HepG2 (cell line): ENCODE measurements around the gene TBCD. TPM values are rescaled to one million over a fixed set of nuclear protein-coding genes. Genes with fewer than 3 reads are reported as not detected.

ENCODE experiments used
- ATAC-seq: fragments of 200-7000 bp; cut with Tn5 transposase; 3 replicates; pipeline ENCODE4 v1.9.1; 2020; ENCODE audit warnings: mild to moderate bottlenecking, moderate library complexity
- BruUV-seq: library from RNA; stranded (reverse); fragments of 400-500 nt; replicated peaks from 2 replicates; lab custom pipeline; 2021; lab: Mats Ljungman, UMichigan
- CTCF ChIA-PET: fragments of 300-600 bp; formaldehyde crosslinking; extraction: SDS; loops from one replicate; lab custom pipeline; 2021; ENCODE audit warnings: low total read pairs, inconsistent platforms, low intra/inter-chr PET ratio; lab: Yijun Ruan, JAX
- POLR2A ChIA-PET: fragments of 350-600 bp; sonication (Branson Sonifier 250); formaldehyde crosslinking; loops from one replicate; lab custom pipeline; 2020; ENCODE audit warnings: antibody characterized with exemption, inconsistent platforms; lab: Yijun Ruan, JAX
- DNase-seq: peaks from one replicate; pipeline ENCODE4 v3.0.0-alpha.2; 2015; ENCODE audit warnings: low spot score
- FAIRE-seq: peaks from 3 replicates; lab custom pipeline; 2011; peaks lifted over from hg19 to GRCh38; lab: Jason Lieb, UNC
- H2AFZ ChIP-seq: one replicate; pipeline ENCODE4 v1.6.1; 2011; ENCODE audit warnings: low read length, inconsistent platforms
- H3K27ac ChIP-seq: fragments of 300-600 bp; 3 replicates; pipeline ENCODE4 v1.8.0; 2011; ENCODE audit warnings: mixed run types, mild to moderate bottlenecking, mixed read lengths, low read length, inconsistent platforms; ENCODE audit not compliant: insufficient read depth; ENCODE audit errors: extremely low read length
- H3K27me3 ChIP-seq, 2 experiments: fragments of 200-600 bp in 1 of 2; 2 replicates in 1 of 2; 3 replicates in 1 of 2; pipeline versions ENCODE4 v1.6.0 to v1.8.0; 2011; ENCODE audit warnings: low read length in 2 of 2, mild to moderate bottlenecking in 2 of 2, moderate library complexity in 2 of 2, inconsistent platforms in 1 of 2; ENCODE audit not compliant: insufficient read depth in 2 of 2, control insufficient read depth in 1 of 2
- H3K36me3 ChIP-seq, 2 experiments: fragments of 200-600 bp in 1 of 2; replicated peaks in 1 of 2; 2 replicates in 1 of 2; 3 replicates in 1 of 2; pipeline versions ENCODE4 v1.5.1 to v1.8.0; 2011; ENCODE audit warnings: low read length in 2 of 2, inconsistent platforms in 1 of 2; ENCODE audit not compliant: insufficient read depth in 2 of 2, control insufficient read depth in 1 of 2
- H3K4me1 ChIP-seq: 2 replicates; pipeline ENCODE4 v1.5.1; 2012; ENCODE audit warnings: low read length, inconsistent platforms; ENCODE audit not compliant: insufficient read depth
- H3K4me2 ChIP-seq: 2 replicates; pipeline ENCODE4 v1.6.0; 2011; ENCODE audit warnings: low read depth, low read length, inconsistent platforms
- H3K4me3 ChIP-seq, 3 experiments: fragments of 200-600 bp in 1 of 3; sonication (generic), shearing (Covaris generic) in 1 of 3; replicated peaks in 1 of 3; 2 replicates each; pipeline ENCODE4 v1.5.1; 2011 to 2016; ENCODE audit warnings: low read length in 3 of 3, inconsistent platforms in 2 of 3, low read depth in 2 of 3, mild to moderate bottlenecking in 2 of 3, control low read depth in 1 of 3, mixed read lengths in 1 of 3; ENCODE audit not compliant: insufficient read depth in 1 of 3
- H3K79me2 ChIP-seq: one replicate; pipeline ENCODE4 v1.6.1; 2011; ENCODE audit warnings: low read length, inconsistent platforms; ENCODE audit not compliant: insufficient read depth
- H3K9ac ChIP-seq: 2 replicates; pipeline ENCODE4 v1.6.0; 2011; ENCODE audit warnings: mild to moderate bottlenecking, low read depth, low read length, inconsistent platforms; ENCODE audit not compliant: insufficient read depth
- H3K9me3 ChIP-seq: 2 replicates; pipeline ENCODE4 v1.5.1; 2012; ENCODE audit warnings: mild to moderate bottlenecking, low read length
- H4K20me1 ChIP-seq: 2 replicates; pipeline ENCODE4 v1.6.0; 2011; ENCODE audit warnings: inconsistent platforms, mild to moderate bottlenecking, low read length, moderate library complexity; ENCODE audit not compliant: insufficient read depth
- ARNT2 ChIP-seq: sonication (generic); formaldehyde crosslinking; IDR thresholded peaks from 2 replicates; pipeline ENCODE4 v1.8.0; 2022; ENCODE audit warnings: mild to moderate bottlenecking, low read depth, missing genetic modification reagents, moderate library complexity
- GATA4 ChIP-seq: sonication (generic); IDR thresholded peaks from 2 replicates; pipeline ENCODE4 v1.6.1; 2016; ENCODE audit warnings: antibody characterized with exemption, low read depth, borderline replicate concordance
- HNRNPLL ChIP-seq: fragments of 200-400 bp; formaldehyde crosslinking; IDR thresholded peaks from 2 replicates; pipeline ENCODE4 v1.6.1; 2017; ENCODE audit warnings: mild to moderate bottlenecking, low read depth, low read length; ENCODE audit not compliant: poor library complexity, severe bottlenecking
- KLF9 ChIP-seq: IDR thresholded peaks from 2 replicates; pipeline ENCODE4 v1.6.1; 2016; ENCODE audit warnings: low read depth
- MLXIP ChIP-seq: sonication (generic); formaldehyde crosslinking; IDR thresholded peaks from 2 replicates; pipeline ENCODE4 v1.9.0; 2021; ENCODE audit warnings: missing genetic modification reagents, borderline replicate concordance
- SAP130 ChIP-seq: IDR thresholded peaks from 2 replicates; pipeline ENCODE4 v1.6.1; 2016; ENCODE audit warnings: low read depth
- SIX1 ChIP-seq: sonication (generic); formaldehyde crosslinking; IDR thresholded peaks from 2 replicates; pipeline ENCODE4 v1.4.0; 2020; ENCODE audit warnings: missing genetic modification reagents, borderline replicate concordance
- SKI ChIP-seq: fragments of 450-650 bp; IDR thresholded peaks from one replicate; pipeline ENCODE4 v1.6.1; 2018; ENCODE audit warnings: mild to moderate bottlenecking; ENCODE audit not compliant: partially characterized antibody
- ZNF558 ChIP-seq: sonication (generic); formaldehyde crosslinking; IDR thresholded peaks from 2 replicates; pipeline ENCODE4 v1.9.0; 2022; ENCODE audit warnings: mild to moderate bottlenecking, missing genetic modification reagents, borderline replicate concordance
- WGBS: methylation state at CpG from one replicate; pipeline ENCODE4 v1.1.6; 2017; ENCODE audit warnings: low lambda C conversion rate; 5-methylcytosine and 5-hydroxymethylcytosine counted together
- in situ Hi-C: cut with HindIII; loops from 2 replicates; pipeline ENCODE4 v1.10.0; 2017; ENCODE audit warnings: low pct_unique_long_range_greater_than_20kb; ENCODE audit not compliant: extremely low pct_ligation_motif_present
- intact Hi-C: fragments of 100-400 bp; cut with micrococcal nuclease; formaldehyde crosslinking; loops from one replicate; pipeline ENCODE4 v1.10.0; 2022; ENCODE audit not compliant: unreplicated experiment
- polyA plus RNA-seq, 8 experiments: library from polyadenylated mRNA; depleted of rRNA in 3 of 8; stranded (reverse) in 7 of 8; unstranded in 1 of 8; fragments of >200 nt; fragmentation: Illumina TruSeq in 4 of 8; extraction: Trizol in 4 of 8; gene quantifications; 2 replicates each; pipeline versions ENCODE4 v1.2.1 to v1.2.3, GENCODE V29; 2011 to 2016; ENCODE audit warnings: low read depth in 4 of 8, missing spikeins in 1 of 8, mixed read lengths in 1 of 8; ENCODE audit not compliant: insufficient read depth in 1 of 8
- total RNA-seq, 5 experiments: library from RNA; depleted of rRNA; stranded (reverse); fragments of >200 nt; fragmentation: Illumina TruSeq; extraction: Trizol; gene quantifications; 2 replicates each; pipeline ENCODE4 v1.2.3, GENCODE V29; 2016; ENCODE audit warnings: low read depth in 1 of 5
- TF ChIP-seq, protein P1 (sequence below): sonication (generic); formaldehyde crosslinking; IDR thresholded peaks from 2 replicates; pipeline ENCODE4 v1.8.1; 2023; ENCODE audit warnings: mild to moderate bottlenecking, missing genetic modification reagents, borderline replicate concordance
- TF ChIP-seq, protein P2 (sequence below): sonication (generic); formaldehyde crosslinking; IDR thresholded peaks from 2 replicates; pipeline ENCODE4 v1.4.0; 2020; ENCODE audit warnings: missing genetic modification reagents

Gene TBCD
- total and polyA plus RNA-seq, 2 of the 13 experiments (the other 11 are each of a cell fraction or from before 2014, with no cell fraction given): 33.9 to 54.8 TPM

DNA sequence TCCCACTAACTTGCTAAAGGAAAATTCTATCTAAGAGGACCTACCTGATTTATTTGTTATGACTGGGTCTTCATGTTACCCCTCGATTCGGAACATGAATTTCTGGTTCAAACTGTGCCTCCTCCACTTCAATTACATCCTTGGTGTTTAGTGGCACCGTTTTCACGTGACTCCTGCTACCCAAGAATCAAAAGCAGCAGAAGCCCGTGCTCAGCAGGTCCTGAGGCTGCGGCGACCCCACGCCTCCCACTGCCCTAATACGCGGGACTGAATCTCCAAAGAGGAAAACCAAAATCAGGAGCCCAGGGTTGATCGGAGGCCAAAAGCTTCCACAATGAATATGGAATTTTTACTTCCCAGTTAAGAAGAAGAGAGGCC lies 233.6 kb downstream of the TBCD start:
- CTCF ChIA-PET: no interaction called here
- FAIRE-seq: no peak
- no peak overlapping the region for H3K4me3 ChIP-seq
- TF ChIP-seq, protein P1, sequence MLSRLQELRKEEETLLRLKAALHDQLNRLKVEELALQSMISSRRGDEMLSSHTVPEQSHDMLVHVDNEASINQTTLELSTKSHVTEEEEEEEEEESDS (CRISPR knock-in tag): no peak
- TF ChIP-seq SIX1 (CRISPR knock-in tag): no peak
- TF ChIP-seq ARNT2: no peak
- no peak for TF ChIP-seq GATA4
- TF ChIP-seq ZNF558: no peak
- no peak for TF ChIP-seq SKI
- TF ChIP-seq, all 625 proteins: peak for 0
- no TSS peak for BruUV-seq
- Histone ChIP-seq H3K4me1 (peaks cover under 1% of the 10 kb centered on the region; the same call in 1 of the 2 replicates), H2AFZ (no peak overlapping the region), H3K9ac (no peak overlapping the region), H3K4me2 (no peak overlapping the region), H3K27ac (no peak overlapping the region), H3K27me3 (no peaks in the 10 kb centered on the region), H4K20me1 (no peaks in the 10 kb centered on the region), H3K9me3 (no peaks in the 10 kb centered on the region), H3K79me2 (no peaks in the 10 kb centered on the region), H3K36me3 (peaks cover 0 to 2% of the 10 kb centered on the region in 2 experiments; a peak in 3 of 5 replicates)
- no peak for DNase-seq
- in situ Hi-C loops (no loop called here), intact Hi-C loops (no loop called here)
- POLR2A ChIA-PET: no interaction called here
- 95% methylated on average over 11 of the region's 11 CpGs for WGBS
- no peak for ATAC-seq

DNA sequence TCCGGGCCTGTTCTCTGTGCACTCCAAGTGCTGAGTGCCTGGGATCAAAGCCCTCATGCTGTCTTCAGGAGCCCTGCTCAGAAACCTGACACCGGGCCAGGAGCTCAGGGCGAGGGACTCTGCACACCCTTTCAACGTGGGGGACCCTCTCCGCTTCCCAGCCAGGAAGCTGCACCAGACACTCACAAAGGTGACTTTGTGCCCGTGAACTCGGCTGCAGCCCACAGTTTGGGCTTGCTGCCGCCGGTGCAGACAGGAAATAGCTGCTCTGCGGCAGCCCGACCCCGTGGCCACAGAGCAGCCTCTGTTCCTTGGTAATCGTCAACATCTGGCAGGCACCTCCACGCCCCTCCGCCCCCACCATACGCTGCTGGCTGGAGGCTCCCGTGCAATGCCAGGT lies 234.1 kb downstream of the TBCD start:
- in situ Hi-C loops (no loop called here), intact Hi-C loops (no loop called here)
- Histone ChIP-seq H3K79me2 (no peaks in the 10 kb centered on the region), H3K36me3 (peaks cover 0 to 2% of the 10 kb centered on the region in 2 experiments; a peak in 3 of 5 replicates), H3K4me2 (no peak overlapping the region), H3K4me3 (no peak overlapping the region), H3K4me1 (no peaks in the 10 kb centered on the region), H3K9ac (no peak overlapping the region), H2AFZ (no peak overlapping the region), H3K27me3 (no peaks in the 10 kb centered on the region), H4K20me1 (no peaks in the 10 kb centered on the region), H3K27ac (no peak overlapping the region), H3K9me3 (no peaks in the 10 kb centered on the region)
- ATAC-seq (peak; percentile 41; the same call in 2 of the 3 replicates), DNase-seq (no peak), FAIRE-seq (no peak)
- ChIA-PET POLR2A (no interaction called here), CTCF (no interaction called here)
- no TSS peak for BruUV-seq
- 92% methylated on average over 12 of the region's 17 CpGs for WGBS
- TF ChIP-seq KLF9 (no peak), SAP130 (peak; percentile 17; the same call in 1 of the 2 replicates), HNRNPLL (peak; percentile 50), MLXIP (CRISPR knock-in tag) (no peak)
- TF ChIP-seq, protein P2, sequence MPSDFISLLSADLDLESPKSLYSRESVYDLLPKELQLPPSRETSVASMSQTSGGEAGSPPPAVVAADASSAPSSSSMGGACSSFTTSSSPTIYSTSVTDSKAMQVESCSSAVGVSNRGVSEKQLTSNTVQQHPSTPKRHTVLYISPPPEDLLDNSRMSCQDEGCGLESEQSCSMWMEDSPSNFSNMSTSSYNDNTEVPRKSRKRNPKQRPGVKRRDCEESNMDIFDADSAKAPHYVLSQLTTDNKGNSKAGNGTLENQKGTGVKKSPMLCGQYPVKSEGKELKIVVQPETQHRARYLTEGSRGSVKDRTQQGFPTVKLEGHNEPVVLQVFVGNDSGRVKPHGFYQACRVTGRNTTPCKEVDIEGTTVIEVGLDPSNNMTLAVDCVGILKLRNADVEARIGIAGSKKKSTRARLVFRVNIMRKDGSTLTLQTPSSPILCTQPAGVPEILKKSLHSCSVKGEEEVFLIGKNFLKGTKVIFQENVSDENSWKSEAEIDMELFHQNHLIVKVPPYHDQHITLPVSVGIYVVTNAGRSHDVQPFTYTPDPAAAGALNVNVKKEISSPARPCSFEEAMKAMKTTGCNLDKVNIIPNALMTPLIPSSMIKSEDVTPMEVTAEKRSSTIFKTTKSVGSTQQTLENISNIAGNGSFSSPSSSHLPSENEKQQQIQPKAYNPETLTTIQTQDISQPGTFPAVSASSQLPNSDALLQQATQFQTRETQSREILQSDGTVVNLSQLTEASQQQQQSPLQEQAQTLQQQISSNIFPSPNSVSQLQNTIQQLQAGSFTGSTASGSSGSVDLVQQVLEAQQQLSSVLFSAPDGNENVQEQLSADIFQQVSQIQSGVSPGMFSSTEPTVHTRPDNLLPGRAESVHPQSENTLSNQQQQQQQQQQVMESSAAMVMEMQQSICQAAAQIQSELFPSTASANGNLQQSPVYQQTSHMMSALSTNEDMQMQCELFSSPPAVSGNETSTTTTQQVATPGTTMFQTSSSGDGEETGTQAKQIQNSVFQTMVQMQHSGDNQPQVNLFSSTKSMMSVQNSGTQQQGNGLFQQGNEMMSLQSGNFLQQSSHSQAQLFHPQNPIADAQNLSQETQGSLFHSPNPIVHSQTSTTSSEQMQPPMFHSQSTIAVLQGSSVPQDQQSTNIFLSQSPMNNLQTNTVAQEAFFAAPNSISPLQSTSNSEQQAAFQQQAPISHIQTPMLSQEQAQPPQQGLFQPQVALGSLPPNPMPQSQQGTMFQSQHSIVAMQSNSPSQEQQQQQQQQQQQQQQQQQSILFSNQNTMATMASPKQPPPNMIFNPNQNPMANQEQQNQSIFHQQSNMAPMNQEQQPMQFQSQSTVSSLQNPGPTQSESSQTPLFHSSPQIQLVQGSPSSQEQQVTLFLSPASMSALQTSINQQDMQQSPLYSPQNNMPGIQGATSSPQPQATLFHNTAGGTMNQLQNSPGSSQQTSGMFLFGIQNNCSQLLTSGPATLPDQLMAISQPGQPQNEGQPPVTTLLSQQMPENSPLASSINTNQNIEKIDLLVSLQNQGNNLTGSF (CRISPR knock-in tag): no peak
